GM21390 (cell line): ENCODE measurements around the gene PNMT.

Experiments used
- ATAC-seq: cut with Tn5 transposase; IDR thresholded peaks from one replicate; pipeline ENCODE4 v1.9.1; 2021; ENCODE audit not compliant: unreplicated experiment

Gene PNMT

DNA sequence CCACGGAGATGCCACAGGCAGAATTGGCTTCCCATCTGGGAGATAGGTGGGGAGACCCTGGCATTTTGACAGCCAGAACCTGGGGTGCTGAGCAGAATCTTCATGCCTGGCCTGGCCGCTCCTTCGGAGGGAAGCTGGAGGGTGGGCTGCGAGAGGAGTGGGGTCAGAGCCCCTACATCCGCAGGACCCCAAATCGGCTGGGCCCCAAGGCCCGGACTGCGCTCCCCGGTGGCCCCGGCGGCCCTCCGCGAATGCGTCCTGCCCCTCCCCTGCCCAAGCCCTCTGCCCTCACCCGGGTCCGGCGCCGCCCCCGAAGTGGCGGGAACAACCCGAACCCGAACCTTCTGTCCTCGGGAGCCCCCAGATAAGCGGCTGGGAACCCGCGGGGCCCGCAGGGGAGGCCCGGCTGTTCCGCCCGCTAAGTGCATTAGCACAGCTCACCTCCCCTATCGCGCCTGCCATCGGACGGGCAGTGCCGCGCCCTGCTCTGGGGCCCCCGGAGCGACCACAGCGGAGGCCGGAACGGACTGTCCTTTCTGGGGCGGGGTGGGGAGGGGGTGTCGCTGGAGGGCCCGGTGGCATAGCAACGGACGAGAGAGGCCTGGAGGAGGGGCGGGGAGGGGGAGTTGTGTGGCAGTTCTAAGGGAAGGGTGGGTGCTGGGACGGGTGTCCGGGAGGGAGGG, 850 bp upstream of the PNMT start:
- ATAC-seq = no peak

DNA sequence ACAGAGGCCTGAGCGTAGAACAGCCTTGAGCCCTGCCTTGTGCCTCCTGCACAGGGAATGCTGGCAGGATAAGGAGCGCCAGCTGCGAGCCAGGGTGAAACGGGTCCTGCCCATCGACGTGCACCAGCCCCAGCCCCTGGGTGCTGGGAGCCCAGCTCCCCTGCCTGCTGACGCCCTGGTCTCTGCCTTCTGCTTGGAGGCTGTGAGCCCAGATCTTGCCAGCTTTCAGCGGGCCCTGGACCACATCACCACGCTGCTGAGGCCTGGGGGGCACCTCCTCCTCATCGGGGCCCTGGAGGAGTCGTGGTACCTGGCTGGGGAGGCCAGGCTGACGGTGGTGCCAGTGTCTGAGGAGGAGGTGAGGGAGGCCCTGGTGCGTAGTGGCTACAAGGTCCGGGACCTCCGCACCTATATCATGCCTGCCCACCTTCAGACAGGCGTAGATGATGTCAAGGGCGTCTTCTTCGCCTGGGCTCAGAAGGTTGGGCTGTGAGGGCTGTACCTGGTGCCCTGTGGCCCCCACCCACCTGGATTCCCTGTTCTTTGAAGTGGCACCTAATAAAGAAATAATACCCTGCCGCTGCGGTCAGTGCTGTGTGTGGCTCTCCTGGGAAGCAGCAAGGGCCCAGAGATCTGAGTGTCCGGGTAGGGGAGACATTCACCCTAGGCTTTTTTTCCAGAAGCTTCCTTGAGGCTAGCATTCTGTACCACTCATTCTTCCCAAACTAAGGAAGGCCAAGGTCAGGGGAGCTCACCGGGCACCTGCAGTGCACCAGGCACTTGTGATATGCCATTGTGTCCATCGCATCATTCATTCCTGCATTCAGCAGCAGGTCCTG, 1.9 kb downstream of the PNMT start:
- no peak for ATAC-seq

DNA sequence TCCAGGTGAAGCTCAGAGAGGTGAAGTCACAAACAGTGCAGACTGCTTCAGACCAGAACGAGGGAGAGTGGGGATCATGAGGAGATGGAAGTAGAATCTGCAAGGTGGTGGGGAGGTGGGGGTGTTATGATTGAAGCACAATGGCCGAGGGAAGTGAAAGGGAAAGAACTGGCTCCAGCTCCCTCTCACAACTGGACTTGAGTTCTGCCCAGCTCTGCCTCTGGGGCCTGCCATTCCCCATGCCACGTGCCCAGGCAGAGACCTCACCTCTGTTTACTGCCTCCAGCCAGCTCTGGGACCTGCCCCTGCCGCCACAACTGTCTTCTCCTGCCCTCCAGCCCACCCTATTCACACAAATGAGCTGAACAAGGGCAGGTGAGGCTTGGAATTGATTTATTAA, 2.5 kb downstream of the PNMT start:
- no peak for ATAC-seq

DNA sequence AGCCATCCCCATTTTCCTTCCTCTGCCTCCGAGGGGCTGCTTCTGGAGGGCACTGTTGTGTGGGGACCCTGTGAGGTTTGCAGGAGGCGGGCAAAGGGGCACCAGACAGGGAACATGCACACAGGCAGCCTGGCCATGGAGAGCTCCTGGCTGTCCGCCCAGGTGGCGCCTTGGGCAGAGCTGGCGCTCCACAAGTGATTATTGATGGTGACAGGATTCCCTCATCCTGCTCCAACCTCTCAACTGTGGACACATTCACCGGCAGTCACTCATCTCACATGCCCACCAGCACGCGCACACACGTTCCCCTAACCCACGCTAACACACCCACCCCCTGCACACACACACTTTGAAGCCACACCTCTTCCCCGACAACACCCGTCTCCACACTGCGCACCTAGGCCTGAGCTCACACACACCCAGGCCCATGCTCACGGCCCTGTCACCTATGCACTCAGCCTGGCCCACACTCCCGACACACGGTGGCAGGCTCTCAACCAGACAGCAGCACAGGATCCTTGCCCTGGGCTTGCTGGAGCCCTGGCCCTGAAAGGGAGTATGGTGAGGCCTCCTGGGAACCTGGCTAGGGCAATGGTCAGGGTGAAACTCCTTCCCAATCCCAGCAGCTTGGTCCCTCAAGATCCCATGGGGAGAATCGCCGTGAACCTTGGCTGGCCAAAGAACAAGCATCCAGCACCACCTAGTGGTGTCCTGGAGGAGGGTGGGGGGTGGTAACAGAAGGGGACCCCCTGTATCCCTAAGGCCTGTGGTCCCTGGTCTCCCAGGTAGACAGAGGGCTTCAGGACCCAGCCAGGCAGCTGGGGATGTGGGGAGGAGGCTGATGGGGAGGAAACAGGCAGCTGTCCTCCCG, 3.6 kb downstream of the PNMT start:
- no peak for ATAC-seq

DNA sequence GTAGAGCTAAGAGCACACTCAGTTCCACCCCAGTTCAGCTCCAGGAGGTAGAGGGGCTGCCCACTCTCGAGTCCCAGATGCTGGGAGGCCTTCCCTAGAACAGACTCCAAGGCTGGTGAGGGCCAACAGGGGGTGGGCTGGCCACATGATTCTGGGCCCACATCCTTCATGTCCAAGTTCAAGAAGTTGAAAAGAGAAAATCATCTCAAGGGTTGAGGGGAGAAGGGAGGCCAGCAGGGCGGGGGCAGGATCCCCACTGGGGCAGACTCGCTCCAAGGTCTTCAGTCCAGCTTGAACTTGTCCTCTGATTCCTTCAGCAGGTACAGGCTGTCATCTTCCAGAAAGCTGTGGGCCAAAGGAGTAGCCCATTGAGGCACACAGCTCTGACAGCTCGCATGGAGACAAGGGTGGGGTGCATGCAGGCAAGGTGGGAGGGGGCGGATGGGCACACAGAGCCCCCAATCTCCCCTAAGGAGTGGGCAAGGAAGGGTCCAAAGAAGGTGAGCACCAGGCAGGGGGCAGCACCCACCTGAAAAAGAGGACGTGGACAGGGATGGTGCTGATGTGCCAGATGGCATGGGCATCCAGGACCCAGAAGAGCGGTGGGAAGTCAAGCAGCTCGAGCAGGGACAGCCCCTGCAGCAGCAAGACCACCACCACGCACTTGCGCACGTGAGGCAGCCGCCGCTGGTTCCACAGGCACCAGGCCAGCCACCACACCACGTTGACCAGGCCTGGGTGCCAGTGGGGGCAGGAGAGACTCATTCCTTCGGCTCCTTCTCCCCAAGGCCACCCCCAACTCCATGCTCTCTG, 4.5 kb downstream of the PNMT start:
- no peak for ATAC-seq

DNA sequence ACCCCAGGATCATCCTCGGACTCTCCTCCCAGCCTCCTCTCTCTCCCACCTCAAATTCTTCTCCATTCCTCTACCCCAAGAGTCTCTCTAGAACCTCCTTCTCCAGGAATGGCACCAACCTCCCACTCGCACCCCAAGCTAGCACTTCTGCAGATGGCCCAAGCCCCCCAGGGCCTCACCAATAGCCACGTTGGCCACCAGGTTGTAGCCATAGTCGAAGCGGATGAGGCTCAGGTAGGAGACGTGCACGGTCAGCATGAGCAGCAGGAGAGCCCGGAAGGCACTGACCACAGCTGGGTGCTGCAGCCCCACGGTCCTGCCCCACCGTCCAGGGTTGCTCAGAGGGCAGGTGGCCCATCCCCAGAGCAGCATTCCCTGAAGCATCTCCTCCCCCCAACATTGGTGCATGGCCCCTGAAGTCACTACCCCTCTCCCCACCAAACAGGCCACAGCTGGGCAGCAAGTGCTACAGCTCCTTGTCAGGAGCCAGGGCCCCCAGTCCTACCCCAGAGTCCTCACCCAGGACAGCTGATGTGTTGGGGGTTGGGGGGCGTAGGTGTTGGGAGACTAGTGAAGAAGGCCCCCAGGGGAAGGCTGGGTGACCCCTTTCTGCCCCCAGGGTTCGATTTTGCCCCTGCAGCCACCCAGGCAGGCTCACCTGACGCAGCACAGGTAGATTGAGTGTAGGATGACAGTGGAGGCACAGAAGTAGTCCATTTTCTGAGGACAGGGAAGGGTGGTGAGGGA, 5.3 kb downstream of the PNMT start:
- no peak for ATAC-seq

DNA sequence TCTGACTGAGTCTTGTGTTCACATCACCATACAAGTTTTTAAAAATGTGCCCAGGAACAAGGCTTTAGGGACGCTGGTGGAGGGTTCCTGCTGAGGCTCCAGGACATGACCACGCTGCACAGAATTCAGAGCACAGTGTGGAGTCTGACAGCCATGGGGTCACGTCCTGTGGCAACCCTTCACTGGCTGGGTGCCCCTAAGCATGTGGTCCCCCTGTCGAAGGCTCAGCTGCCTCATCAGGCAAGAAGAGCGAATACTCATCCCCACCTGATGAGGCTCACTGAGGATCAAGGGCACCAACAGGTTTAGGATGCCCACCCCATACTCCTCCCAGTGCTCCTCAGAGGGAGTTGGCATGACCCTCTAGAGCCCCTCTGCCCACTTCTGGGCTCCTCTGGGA, 5.9 kb downstream of the PNMT start:
- ATAC-seq = no peak

DNA sequence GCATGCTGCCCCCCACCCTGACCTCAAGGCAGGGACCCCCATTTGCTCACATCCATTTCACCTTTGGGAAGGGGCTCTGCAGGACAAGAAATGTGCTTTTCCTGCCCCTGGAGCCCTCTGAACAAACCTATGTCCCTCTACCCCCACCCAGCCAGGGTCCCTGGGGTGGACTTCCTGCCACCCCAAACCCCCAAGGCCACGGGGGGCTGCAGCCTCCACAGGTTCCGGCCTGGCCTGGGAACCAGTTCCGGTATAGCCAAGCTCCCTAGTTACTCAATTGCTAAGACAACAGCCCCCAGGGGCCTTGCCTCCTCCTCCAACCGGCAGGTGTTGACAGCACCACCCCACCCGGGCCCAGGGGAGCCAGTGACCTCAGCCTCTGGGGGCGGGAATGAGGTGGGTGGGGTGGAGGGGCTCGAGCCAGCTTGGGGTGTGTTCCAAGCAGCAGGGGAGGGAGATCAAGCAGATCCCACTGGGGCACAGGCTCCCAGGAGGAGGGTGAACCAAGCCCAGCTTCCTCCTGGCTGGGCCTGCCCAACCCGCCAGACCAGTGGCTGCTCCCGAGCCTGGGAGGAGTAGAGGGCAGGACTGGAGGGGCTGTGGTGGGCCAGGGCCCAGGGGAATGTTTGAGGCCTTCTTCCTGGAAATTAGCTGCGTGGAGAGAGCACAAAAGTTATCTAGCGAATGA, 6.6 kb downstream of the PNMT start:
- no peak for ATAC-seq

DNA sequence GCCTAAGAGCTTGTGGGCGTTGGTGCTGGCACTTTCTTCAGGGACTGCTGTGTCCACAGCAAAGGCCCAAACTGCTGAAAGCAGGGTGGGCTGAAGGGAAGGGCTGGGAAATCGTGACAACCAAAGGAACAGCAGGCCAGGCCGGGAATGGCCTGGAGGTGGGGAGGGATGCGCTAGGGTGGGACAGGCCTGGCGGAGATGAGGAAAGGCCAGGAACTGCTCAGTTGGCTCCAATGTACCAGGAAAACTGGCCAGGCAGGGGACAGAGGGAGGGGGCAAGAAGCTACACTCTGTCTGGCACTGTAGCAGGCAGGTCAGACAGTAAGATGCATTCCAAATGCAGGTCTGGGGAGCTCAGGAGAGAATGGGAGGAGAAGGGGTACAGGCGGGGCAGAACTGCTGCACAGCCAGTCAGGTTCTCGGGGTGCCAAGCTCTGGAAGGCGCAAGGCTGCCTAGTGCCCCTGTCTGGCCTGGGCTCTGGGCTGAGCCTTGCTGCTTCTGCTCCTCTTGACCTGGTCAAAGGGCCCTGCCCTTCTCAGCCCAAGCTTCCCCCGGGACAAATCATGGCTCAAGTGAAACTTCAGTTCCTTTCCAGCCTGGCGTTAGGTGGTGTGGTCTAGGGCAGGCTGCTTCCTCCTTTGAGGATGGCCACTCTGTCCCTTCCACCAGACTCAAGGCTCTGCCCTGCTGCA, 7.3 kb downstream of the PNMT start:
- ATAC-seq = no peak

DNA sequence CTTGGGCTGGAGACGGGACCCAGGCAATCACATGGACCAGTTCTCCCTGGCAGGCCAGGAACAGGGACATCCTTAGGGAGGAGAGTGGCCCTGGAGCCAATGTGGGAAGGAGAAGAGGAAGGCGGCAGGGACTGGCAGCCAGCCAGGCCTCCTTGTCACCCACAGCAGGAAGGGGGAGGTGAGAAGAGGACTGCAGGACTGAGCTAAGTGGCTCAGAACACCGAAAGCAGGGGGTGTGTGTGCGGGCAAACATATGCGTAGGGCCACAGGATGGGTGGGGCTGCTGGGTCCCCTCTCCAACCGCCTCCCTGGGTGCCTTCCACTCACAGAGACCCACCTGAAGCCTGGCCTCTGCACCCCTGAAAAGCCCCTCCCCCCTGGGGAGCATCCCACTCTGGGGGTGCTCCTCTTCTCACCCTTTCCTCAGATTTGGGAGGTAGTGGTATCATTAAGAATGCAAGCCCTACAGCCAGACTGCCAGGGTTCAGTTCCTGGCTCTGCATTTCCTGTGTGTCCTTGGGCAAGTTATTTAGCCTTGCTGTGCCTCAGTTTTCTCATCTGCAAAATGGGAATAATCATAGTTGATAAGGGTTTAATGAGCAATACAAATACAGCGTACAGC, 8.1 kb downstream of the PNMT start:
- ATAC-seq = no peak

DNA sequence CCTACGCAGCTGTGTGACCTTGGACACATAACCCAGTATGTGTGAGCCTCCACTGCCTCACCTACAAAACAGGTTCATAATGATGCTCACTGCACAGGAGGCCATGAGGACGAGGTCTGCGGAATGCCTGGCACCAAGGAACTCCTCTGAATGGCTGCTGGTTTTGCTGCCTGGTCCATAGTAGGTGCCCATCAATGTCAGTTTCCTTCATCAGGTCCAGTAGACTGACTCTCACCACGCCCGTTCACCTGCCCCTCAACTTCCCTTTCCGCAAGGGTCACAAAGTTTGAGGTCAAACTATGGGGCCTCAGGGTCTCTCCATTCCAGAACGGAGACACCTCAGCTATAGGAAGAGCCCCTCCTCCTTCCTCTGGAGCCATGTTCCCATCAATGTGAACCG, 8.8 kb downstream of the PNMT start:
- ATAC-seq = no peak

DNA sequence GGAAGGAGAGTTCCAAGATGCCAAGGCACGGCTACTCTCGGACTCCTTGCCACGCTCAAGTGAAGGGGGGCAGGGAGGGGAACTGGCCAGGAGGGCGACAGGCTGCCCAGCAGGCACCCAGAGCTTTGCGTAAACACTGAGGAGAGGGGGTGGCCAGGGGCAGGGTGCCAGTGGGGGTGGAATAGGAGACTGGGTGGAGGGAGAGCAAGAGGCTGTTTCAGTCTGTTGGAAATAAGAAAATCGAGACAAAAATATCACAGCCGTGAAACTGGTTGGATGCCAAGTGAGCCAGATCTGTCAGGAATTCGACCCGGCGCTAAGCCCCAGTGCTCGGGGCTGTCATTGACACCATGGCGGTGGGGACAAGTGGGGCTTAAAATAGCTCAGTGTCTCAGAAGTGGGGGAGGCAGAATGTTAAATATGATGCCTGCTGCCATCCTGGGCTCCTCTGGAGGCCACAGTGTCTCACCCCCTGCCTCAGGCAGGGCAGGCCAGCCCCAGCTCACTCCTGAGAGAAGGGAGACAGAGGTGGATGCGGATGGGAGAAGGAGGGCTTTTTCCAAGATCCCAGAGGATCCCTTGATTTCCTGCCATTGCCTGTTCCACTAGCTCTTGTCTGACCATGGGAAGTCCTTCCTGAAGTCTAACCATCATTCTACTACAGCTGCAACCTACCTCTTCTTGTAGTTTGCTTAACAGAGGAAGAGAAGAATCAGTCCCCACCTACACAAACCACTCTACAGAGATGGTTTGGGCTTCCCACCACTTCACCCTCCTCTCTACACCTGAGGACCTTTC, 9.5 kb downstream of the PNMT start:
- no peak for ATAC-seq

DNA sequence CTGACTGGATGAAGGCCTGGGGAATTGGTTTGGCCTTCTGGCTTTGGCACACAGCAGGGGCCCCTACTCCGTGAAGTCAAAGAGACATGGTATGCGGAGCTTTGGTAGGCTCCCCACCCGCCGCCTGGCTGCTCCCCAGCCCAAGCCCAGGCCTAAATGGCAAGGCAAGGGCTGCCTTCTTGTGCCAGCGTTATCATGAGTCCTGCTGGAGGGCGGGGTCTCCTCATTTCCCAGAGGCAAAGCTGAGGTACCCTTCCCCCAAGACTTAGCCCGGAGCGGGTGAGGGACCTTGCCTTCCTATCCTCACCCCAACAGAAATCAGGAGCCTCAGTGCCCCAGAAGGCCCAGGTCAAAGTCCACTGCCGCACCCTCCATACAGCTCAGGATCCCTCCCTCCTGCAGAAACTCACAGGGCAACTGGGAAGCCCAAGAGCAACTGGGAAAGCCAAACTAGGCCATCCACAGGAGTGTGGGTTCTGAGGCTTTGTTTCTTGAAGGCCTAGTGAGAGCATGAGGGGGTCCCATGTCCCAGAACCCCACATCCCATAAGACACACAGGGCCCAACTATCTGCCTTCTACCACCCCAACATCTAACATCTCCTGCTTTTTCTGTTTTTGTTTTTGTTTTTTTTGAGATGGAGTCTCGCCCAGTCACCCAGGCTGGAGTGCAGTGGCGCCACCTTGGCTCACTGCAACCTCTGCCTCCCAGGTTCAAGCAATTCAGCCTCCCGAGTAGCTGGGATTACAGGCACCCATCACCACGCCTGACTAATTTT, 10.3 kb downstream of the PNMT start:
- no peak for ATAC-seq

DNA sequence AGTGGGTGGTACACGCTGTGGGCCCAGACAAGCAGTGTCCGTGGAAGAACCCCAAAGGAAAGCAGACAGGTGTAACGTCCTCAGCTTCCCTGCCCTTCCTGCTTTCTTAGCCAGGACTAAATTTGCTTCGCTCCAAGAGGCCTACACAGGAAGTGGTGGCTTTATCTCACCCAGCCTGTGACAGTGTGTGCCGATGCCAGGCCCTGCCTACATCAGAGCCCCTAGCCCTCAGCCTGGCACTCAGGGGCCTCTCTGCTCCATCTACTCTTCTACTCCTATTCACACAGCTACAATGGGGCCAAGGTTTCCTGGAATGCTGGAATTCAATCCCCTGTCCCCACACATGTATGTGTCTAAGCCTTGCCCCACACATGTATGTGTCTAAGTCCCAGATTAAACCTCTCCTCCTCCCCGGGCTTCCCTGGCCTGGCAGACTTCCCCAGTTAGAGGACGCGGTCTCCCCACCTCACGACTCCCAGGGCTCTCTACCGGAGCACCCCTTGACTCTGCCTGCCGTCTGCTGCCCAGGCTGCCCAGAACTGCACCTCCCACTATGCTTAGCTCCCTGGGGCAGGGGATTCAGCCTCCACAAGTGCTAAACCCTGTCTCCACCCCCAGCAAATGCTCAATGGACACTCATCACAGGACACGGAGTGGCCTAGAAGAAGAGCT, 11.4 kb downstream of the PNMT start:
- no peak for ATAC-seq

DNA sequence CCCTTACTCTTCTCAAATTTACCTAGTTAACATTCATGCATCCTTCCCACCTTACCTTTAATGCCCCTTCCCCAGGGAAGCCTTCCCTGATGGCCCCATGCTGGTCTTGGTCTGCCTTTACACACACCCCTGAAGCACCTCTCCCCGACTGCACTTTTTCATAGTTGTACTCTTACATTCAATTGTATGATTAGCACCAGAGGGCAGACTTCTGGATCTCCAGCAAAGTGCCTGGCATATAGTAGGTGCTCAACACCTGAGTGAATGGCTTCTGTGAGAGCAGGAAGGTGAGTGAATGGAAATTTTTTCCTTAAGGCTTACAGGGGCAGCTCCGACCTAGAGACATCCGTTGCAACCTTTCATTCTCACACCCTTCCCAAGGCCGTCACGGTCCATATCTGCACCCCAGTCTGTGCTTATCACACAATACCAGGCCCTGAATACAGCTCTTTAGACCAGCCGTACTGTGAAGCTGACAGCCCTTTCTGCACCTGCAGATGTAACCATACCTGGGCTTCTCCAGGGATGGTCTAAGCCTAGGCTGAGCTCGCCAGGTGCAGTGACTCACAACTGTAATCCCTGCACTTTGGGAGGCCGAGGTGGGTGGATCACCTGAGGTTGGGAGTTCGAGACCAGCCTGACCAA, 15.2 kb downstream of the PNMT start:
- no peak for ATAC-seq
